ENCODE measurements around the gene TTN.

Gene TTN

GRCh38 chr2:178498137-178498536 lies 309.1 kb downstream of the TTN start:
- no peak overlapping the region for H3K4me3 ChIP-seq (ENCODE audit: low read depth, low read length)
- H3K36me3 ChIP-seq (replicated peaks), result peaks cover 53% of the 10 kb centered on the region
- no peaks in the 10 kb centered on the region for H3K27me3 ChIP-seq (replicated peaks)
- DNase-seq, result no peak
- no peak for TF ChIP-seq CTCF (IDR thresholded peaks at IDR 0.05; ENCODE audit: low read depth, low read length, missing control alignments)
- no peak overlapping the region for H3K27ac ChIP-seq
- in situ Hi-C loops (cut with HindIII; ENCODE audit: low pct_ligation_motif_present, low sequenced_read_pairs), result no loop called here

- Histone ChIP-seq H3K27ac (no peak overlapping the region), H3K4me3 (ENCODE audit: low read depth, low read length) (no peak overlapping the region), H3K27me3 (replicated peaks) (no peaks in the 10 kb centered on the region), H3K36me3 (replicated peaks) (peaks cover 47% of the 10 kb centered on the region)
- DNase-seq, result no peak
- in situ Hi-C loops (cut with HindIII; ENCODE audit: low pct_ligation_motif_present, low sequenced_read_pairs), result no loop called here
- no peak for TF ChIP-seq CTCF (IDR thresholded peaks at IDR 0.05; ENCODE audit: low read depth, low read length, missing control alignments)
Observed at GRCh38 chr2:178496049-178496448, 311.2 kb downstream of the TTN start.

GRCh38 chr2:178491612-178492011 lies 315.6 kb downstream of the TTN start:
- in situ Hi-C loops (cut with HindIII; ENCODE audit: low pct_ligation_motif_present, low sequenced_read_pairs), result no loop called here
- Histone ChIP-seq H3K27me3 (replicated peaks) (no peaks in the 10 kb centered on the region), H3K36me3 (replicated peaks) (peaks cover 32% of the 10 kb centered on the region), H3K27ac (no peak overlapping the region), H3K4me3 (ENCODE audit: low read depth, low read length) (no peak overlapping the region)
- no peak for TF ChIP-seq CTCF (IDR thresholded peaks at IDR 0.05; ENCODE audit: low read depth, low read length, missing control alignments)
- no peak for DNase-seq

GRCh38 chr2:178485356-178485755 lies 321.9 kb downstream of the TTN start:
- Histone ChIP-seq H3K36me3 (replicated peaks) (no peaks in the 10 kb centered on the region), H3K4me3 (ENCODE audit: low read depth, low read length) (no peak overlapping the region), H3K27ac (no peak overlapping the region), H3K27me3 (replicated peaks) (no peaks in the 10 kb centered on the region)
- no peak for TF ChIP-seq CTCF (IDR thresholded peaks at IDR 0.05; ENCODE audit: low read depth, low read length, missing control alignments)
- in situ Hi-C loops (cut with HindIII; ENCODE audit: low pct_ligation_motif_present, low sequenced_read_pairs), result no loop called here
- no peak for DNase-seq

DNA sequence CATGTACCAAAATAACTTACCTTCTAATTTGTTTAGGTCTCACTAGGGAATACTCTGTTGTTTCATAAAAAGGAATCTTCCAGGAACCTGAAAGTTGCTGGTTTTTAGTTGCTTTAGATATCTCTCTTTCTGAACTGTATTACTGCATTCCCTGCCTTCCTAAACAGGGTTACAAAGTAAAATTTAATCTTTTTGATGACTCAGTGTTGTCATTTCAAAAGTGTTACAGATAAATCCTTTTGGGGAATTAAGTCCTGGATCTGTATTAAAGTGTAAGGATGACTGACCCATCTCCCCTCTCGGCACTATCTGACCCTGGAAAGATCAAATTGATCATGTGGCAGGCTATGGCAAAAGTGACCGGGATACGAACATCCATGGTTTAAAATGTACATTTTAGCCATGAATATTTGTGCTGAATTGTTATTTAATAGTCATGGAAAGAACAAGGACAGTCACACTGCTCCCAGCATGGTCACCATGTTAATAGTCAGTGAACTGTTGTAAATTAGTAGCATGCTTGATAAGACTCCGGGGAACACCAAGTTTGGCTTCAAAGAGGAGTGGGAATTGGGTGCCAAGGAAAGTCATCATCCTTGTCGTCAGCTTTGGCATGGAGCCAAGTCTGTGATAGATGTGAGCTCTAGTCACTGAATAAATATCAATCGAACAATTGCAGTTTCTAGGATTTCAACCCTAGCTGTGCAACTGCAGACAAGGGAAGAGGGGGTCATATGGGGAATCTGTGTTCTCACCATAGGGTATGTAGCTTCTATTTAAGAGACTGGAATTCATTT lies 322.8 kb downstream of the TTN start:
- H3K36me3 ChIP-seq (replicated peaks), result no peaks in the 10 kb centered on the region
- DNase-seq, result peak; percentile 60
- TF ChIP-seq CTCF (IDR thresholded peaks at IDR 0.05; ENCODE audit: low read depth, low read length, missing control alignments), result no peak
- H3K4me3 ChIP-seq (ENCODE audit: low read depth, low read length), result no peak overlapping the region
- peak overlapping the region; percentile 32 for H3K27ac ChIP-seq
- H3K27me3 ChIP-seq (replicated peaks), result no peaks in the 10 kb centered on the region
- in situ Hi-C loops (cut with HindIII; ENCODE audit: low pct_ligation_motif_present, low sequenced_read_pairs), result no loop called here

DNA sequence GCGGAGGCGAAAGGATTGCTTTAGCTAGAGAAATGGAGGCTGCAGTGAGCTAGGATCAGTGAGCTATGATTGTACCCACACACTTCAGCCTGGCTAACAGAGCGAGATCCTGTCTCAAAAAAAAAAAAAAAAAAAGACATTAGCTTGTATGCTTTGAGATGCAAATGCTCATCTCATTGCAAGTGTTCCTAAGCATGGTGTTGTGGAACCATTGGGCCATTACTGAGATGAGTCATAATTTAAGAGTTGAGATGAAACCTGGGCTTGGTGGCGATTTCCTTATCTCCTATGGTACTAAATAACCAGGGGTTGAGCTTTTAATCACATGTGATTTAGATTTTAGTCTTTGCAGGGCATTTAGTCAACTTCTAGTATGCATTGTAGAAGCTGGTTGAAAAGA lies 324.8 kb downstream of the TTN start:
- Histone ChIP-seq H3K27ac (no peak overlapping the region), H3K27me3 (replicated peaks) (no peaks in the 10 kb centered on the region), H3K4me3 (ENCODE audit: low read depth, low read length) (no peak overlapping the region), H3K36me3 (replicated peaks) (no peaks in the 10 kb centered on the region)
- no peak for TF ChIP-seq CTCF (IDR thresholded peaks at IDR 0.05; ENCODE audit: low read depth, low read length, missing control alignments)
- in situ Hi-C loops (cut with HindIII; ENCODE audit: low pct_ligation_motif_present, low sequenced_read_pairs), result no loop called here
- DNase-seq, result no peak
